H1 (cell line): Measurements from ENCODE around the gene UTS2R. TPM values are rescaled to one million over a fixed set of nuclear protein-coding genes. Genes with fewer than 3 reads are reported as not detected.
A peak's percentile ranks its signal among the peaks of the same experiment; 100 is the strongest.

ENCODE experiments used
- ATF2 ChIP-seq: IDR thresholded peaks from 2 replicates; pipeline ENCODE4 v1.6.1; 2012; ENCODE audit warnings: low read length, inconsistent platforms
- ATF3 ChIP-seq: IDR thresholded peaks from 2 replicates; pipeline ENCODE4 v1.6.1; 2011; ENCODE audit warnings: low read depth, mild to moderate bottlenecking, low read length; ENCODE audit not compliant: insufficient read depth
- BRCA1 ChIP-seq: IDR thresholded peaks from 2 replicates; pipeline ENCODE4 v1.6.1; 2012; ENCODE audit warnings: low read depth, low read length, improper control_type of control experiment
- CHD2 ChIP-seq: IDR thresholded peaks from 2 replicates; pipeline ENCODE4 v1.6.1; 2012; ENCODE audit warnings: low read length, improper control_type of control experiment
- EGR1 ChIP-seq: IDR thresholded peaks from 2 replicates; pipeline ENCODE4 v1.6.1; 2011; ENCODE audit warnings: low read depth, low read length, borderline replicate concordance
- EZH2 ChIP-seq: fragments of 200-600 bp; sonication (generic); IDR thresholded peaks from 2 replicates; pipeline ENCODE4 v1.7.1; 2012; ENCODE audit warnings: low read depth, mild to moderate bottlenecking, moderate library complexity, low read length, inconsistent platforms; ENCODE audit not compliant: severe bottlenecking
- FOSL1 ChIP-seq: IDR thresholded peaks from 2 replicates; pipeline ENCODE4 v1.6.1; 2011; ENCODE audit warnings: mild to moderate bottlenecking, low read depth, low read length, moderate library complexity; ENCODE audit not compliant: insufficient read depth
- JUND ChIP-seq: IDR thresholded peaks from 2 replicates; pipeline ENCODE4 v1.6.1; 2011; ENCODE audit warnings: mild to moderate bottlenecking, improper control_type of control experiment, low read length
- MAX ChIP-seq: IDR thresholded peaks from 2 replicates; pipeline ENCODE4 v1.6.1; 2012; ENCODE audit warnings: inconsistent platforms
- POLR2A ChIP-seq, 2 experiments: IDR thresholded peaks; 1 replicate in 1 of 2; 2 replicates in 1 of 2; pipeline ENCODE4 v1.6.1; 2011; ENCODE audit warnings: low read depth in 2 of 2, low read length in 2 of 2, mild to moderate bottlenecking in 2 of 2; ENCODE audit errors: control extremely low read depth in 1 of 2
- SIN3A ChIP-seq, 2 experiments: IDR thresholded peaks in 1 of 2; conservative IDR thresholded peaks in 1 of 2; 2 replicates each; pipeline ENCODE4 v1.6.1; 2011 to 2012; ENCODE audit warnings: low read length in 2 of 2, improper control_type of control experiment in 1 of 2, low read depth in 1 of 2, mild to moderate bottlenecking in 1 of 2
- SIX5 ChIP-seq: IDR thresholded peaks from 2 replicates; pipeline ENCODE4 v1.6.1; 2011; ENCODE audit warnings: mild to moderate bottlenecking, low read depth, low read length
- SP4 ChIP-seq: IDR thresholded peaks from 2 replicates; pipeline ENCODE4 v1.6.1; 2012; ENCODE audit warnings: low read length, inconsistent platforms
- TAF1 ChIP-seq: IDR thresholded peaks from 2 replicates; pipeline ENCODE4 v1.6.1; 2011; ENCODE audit warnings: mild to moderate bottlenecking, low read depth, low read length
- TAF7 ChIP-seq: optimal IDR thresholded peaks from 2 replicates; pipeline ENCODE3; 2011; ENCODE audit warnings: low read depth, mild to moderate bottlenecking, inconsistent platforms, low read length, moderate library complexity, borderline replicate concordance
- ZNF274 ChIP-seq: IDR thresholded peaks from 2 replicates; pipeline ENCODE4 v1.7.0; 2012; ENCODE audit warnings: low read length, borderline replicate concordance; ENCODE audit errors: extremely low read depth
- polyA plus RNA-seq, 7 experiments: library from polyadenylated mRNA; depleted of rRNA in 3 of 7; stranded (reverse) in 5 of 7; unstranded in 2 of 7; fragments of >200 nt in 5 of 7; fragments of 200-250 nt in 2 of 7; gene quantifications; 1 replicate in 5 of 7; 2 replicates in 1 of 7; 4 replicates in 1 of 7; pipeline versions ENCODE4 v1.2.1 to v1.2.3, GENCODE V29; 2011 to 2013; ENCODE audit warnings: missing spikeins in 2 of 7, mixed read lengths in 2 of 7
- total RNA-seq: library from RNA; stranded (reverse); fragmentation: NEBNext Ultra II Directional; extraction: Animal tissue kit (Norgen Biotek cat#: 25700); gene quantifications from 2 replicates; pipeline ENCODE4 v1.2.1, GENCODE V29; 2021

The UTS2R gene
- total and polyA plus RNA-seq, 2 of the 8 experiments (the other 6 are each of a cell fraction or from before 2014, with no cell fraction given) = 0.27 TPM; not detected in 1

GRCh38 chr17:82418001-82418986 is 46.7 kb downstream of the UTS2R start, which contains the start of the genes HEXD and OGFOD3 (continued):
- TF ChIP-seq SP4 (no peak), CHD2 (no peak), POLR2A (IDR thresholded peaks at IDR 0.05; ENCODE audit: control extremely low read depth in 1 of 2, low read depth in 2 of 2, low read length in 2 of 2) (peak in 1 of 2 experiments; percentile 92; a peak in 2 of 3 replicates), MAX (peak; percentile 64), FOSL1 (peak; percentile 54; the same call in 1 of the 2 replicates), TAF7 (peak; percentile 84), EZH2 (no peak), EGR1 (peak; percentile 67), SIN3A (conservative IDR thresholded peaks at IDR 0.05 in 1 of 2, IDR thresholded peaks at IDR 0.05 in 1 of 2; ENCODE audit: low read depth in 1 of 2, low read length in 2 of 2) (peak; percentile 60 to 83; a peak in 3 of 4 replicates), ATF2 (no peak), JUND (no peak), TAF1 (peak; percentile 86), ATF3 (no peak), ZNF274 (no peak), BRCA1 (no peak), SIX5 (no peak)
